GM19035 (cell line): ENCODE results near the gene P4HA2.
"Not testable (repeated sequence)": the region's sequence is repeated elsewhere in the genome, so short reads cannot be mapped to it uniquely, and the experiment has no call there.

Source experiments
- ATAC-seq: cut with Tn5 transposase; IDR thresholded peaks from one replicate; pipeline ENCODE4 v1.9.1; 2021; ENCODE audit not compliant: unreplicated experiment

The P4HA2 gene

GRCh38 chr5:132202711-132203463, 24.8 kb downstream of the P4HA2 start:
- ATAC-seq: no peak

DNA sequence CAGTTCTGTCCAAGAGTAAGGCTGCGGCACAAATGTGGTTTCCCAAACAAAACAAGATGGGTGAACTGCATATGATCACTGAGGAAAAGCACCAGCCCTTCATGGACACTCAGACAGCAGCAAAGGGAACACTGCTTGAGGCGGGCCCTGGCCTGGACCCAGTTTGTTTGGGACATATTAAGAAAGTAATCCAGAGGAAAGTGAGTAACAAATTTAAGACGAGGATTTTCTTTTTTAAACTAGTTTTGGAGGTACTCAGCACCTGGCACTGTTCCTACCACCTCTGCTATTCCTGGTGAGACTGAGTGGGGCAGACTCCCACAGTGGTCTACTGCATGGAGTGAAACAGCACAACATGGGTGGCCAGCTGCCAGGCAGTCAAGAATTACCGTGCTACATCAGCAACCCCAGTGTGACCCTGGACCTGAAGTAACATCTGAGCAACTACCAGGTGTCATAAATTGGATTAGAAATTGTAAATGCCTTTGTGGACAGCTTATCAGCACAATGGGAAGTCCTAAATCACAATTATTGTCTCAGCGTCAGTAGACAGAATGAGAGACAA, 28.5 kb downstream of the P4HA2 start:
- ATAC-seq: no peak

- ATAC-seq: no peak
These were observed 29.1 kb downstream of the P4HA2 start for GRCh38 chr5:132198571-132198970.

GRCh38 chr5:132195727-132196126, 31.9 kb downstream of the P4HA2 start:
- no peak for ATAC-seq

DNA sequence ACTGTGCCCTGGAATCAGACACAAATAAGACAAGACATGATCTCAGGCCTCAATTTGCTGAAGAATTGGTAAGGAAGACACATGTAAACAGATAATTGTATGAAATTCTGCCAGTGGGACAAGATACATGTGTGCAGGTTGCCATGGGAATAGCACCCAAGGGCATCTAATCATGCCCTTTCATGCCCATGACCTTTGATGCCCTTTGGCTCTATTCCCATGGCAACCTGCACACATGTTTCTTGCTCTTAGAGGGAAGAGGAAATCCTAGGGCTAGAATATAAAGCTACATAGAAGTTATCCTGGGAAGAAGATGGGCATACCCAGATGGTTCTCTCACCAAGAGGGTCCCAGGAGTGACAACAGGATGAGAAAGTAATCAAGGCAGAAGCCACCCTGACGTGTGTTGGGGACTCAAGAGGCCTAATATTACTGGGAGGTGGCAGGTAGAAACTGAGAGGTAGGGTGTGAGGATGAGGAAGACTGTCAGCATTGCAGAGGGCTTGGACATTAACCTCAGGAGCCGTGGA, 34.4 kb downstream of the P4HA2 start:
- no peak for ATAC-seq

DNA sequence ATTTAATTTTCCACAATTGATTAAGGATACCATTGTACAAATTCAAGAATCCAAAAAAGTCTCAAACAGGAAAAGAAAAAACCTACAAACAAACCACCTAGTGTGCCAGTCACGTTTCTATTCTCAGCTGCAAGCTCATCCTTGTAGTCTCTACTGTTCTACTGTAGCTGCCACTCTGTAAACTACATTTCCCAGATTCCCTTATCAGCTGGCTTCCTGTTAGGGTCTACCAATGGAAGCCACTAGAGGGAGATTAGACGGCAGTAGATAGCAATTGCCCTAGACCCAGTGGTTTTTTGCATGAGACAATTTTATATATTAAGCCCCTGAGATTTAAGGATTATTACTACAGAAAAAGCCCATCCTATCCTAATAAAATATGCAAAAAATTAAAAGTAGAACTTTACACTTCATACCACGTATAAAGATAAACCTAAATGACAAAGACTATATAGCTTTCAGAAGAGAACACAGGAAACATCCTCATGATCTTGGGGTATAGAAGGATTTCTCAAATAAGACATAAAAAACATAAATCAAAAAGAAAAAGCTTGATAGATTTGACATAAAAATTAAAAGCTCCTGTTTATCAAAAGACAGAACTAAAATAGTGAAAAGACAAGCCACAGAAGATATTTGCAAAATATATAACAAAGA, 37.4 kb downstream of the P4HA2 start:
- ATAC-seq: peak; percentile 53

DNA sequence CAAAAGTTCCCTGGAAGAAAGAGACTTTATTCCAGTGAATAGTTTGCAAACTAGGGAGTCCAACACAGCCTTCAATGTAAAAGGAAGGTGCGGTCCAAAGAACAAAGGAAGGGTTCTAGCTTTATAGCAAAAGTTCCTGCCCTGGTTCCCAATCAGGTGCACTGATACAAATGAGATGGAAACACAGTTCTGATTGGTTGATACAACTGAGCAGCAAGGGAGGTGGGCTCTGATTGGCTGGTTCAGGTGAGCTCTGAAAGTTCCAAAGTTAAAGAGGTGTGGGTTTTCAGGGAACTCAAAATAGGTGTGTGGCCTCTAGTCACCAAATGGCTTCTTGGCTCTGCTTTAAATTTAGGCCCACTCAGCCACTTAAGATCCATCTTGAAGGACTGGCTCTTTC, 43.1 kb downstream of the P4HA2 start:
- ATAC-seq: no peak

GRCh38 chr5:132183723-132184122, 43.9 kb downstream of the P4HA2 start:
- no peak for ATAC-seq

DNA sequence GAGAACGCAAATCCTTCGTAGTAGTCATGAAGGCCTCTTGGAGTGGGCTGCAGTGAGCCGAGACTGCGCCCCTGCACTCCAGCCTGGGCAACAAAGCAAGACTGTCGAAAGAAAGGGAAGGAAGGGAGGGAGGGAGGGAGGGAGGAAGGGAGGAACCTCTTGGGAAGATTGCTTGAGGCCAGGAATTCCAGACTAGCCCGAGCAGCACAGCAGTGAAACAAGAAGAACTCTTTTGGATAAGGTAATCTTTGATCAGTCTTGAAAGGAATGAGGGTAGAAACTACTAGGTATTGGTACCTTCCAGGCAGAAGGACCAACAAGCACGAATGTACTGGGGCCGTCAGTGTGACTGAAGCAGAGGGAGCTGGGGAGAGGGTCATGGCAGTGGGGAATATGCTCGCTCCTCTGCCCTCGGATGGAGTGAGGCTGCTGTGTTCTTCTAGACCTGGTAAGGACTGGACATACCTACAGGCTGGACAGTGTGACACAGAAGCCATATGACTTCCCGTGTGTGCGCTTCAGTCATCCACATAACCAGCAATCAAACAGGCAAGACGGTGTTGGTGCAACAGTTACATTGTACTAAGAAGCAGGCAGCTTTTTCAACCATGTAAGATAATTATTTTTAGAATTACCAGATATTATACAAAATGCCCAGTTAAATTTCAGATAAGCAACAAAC, 45.2 kb downstream of the P4HA2 start:
- no peak for ATAC-seq

DNA sequence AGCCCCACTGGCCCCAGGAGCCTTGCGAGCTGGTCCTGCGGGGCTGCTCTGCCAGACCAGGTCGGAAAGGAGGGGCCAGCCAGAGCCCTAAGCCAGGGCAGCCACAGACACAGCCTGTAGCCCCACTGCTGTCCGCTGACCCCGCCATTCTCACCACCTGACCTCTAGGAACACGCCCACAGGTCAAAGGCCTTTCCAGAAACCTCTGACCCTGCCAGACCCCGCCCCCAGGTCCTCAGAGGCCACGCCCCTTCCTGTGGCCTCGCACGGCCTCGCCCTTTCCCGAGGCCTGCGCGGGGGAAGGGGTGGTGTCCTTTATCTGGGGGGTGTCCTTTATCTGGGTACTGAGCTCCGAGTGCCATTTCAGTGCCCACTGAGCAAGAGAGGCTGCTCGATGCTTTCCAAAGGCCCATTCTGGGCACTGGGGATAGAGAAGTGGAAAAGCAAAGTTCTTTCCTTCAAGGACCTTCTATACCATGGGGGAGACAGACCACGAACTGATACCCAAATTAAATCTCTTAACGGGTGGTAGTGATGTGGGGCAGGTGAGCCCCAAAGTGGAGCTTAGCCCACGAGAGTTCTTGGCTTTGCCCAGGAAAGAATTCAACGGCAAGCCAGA, 46.5 kb downstream of the P4HA2 start:
- ATAC-seq: no peak

DNA sequence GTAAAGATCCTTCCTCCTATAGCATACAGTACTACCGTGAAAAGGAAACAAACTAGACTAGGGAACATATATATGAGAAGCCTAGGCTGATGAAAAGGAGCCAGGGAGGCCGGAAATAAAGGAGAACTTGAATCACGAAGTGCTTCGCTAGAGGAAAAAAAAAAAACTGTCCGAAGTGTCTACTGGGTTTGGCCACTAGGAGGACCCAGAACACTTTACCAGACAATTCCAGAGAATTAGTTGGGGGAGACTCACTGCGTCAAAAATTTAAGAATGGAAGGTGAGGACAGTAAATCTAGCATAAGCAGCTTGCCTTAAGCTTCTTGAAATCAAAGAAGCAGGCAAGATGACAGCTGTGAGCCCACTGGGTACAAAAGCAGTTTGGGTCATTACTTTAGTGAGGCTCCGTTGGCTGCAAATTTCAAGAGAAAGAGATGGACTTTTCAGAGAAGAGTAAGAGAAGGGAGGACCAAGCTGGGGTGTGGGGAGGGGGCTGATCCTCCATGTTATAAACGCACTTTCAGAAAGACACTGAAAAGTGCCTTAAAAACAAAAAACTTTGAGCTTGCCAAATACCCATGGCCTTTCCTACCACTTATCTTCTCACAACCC, 47.4 kb downstream of the P4HA2 start:
- no peak for ATAC-seq

GRCh38 chr5:132179405-132179804, 48.2 kb downstream of the P4HA2 start:
- ATAC-seq: no peak

GRCh38 chr5:132177691-132178149, 49.9 kb downstream of the P4HA2 start:
- no peak for ATAC-seq

- peak; percentile 45 for ATAC-seq
These were observed 50.7 kb downstream of the P4HA2 start for GRCh38 chr5:132176987-132177386.

- ATAC-seq: peak; percentile 21
These were observed 51.1 kb downstream of the P4HA2 start for GRCh38 chr5:132176521-132176945.

- no peak for ATAC-seq
These were observed 64.7 kb downstream of the P4HA2 start for GRCh38 chr5:132162945-132163344.

GRCh38 chr5:132161574-132162326, 65.9 kb downstream of the P4HA2 start:
- not testable (repeated sequence) for ATAC-seq

DNA sequence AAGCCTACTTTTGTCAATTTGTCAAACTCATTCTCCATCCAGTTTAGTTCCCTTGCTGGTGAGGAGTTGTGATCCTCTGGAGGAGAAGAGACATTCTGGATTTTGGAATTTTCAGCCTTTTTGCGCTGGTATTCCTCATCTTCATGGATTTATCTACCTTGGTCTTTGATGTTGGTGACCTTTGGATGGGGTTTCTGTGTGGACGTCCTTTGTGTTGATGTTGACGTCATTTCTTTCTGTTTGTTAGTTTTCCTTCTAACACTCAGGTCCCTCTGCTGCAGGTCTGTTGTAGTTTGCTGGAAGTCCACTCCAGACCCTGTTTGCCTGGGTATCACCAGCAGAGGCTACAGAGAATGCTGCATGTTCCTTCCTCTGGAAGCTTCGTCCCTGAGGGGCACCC, 71.2 kb downstream of the P4HA2 start:
- no peak for ATAC-seq

GRCh38 chr5:132150565-132150964, 77.1 kb downstream of the P4HA2 start:
- ATAC-seq: no peak

DNA sequence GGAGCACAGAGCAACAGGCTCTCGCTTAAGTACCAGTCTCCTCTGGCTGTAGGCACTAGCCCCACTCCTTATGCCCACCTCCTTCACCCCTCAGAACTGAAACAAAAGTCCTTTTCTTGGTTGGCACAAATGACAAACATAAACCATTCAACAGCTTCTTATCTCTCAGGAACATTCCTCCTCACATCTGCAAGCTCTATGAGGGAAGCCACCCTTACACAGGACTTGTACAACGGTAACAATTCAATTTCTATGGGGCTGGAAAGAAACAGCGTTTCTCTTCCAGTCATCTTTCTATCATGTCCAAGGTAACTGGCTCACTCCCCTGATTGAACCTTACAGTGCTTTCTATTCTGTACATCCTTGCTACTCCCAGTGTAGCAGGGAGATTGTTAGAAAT, 80.0 kb downstream of the P4HA2 start:
- ATAC-seq: no peak
